ENCODE results near the gene SCGB1A1.

SCGB1A1 gene

GRCh38 chr11:62421996-62422395 is 3.2 kb downstream of the SCGB1A1 start:
- DNase-seq (ENCODE audit: low read depth), result no peak

- DNase-seq (ENCODE audit: low read depth), result no peak
These were observed 4.2 kb downstream of the SCGB1A1 start for GRCh38 chr11:62423012-62423411.

- DNase-seq (ENCODE audit: low read depth), result no peak
These were observed 8.9 kb downstream of the SCGB1A1 start for GRCh38 chr11:62427630-62428233.

- DNase-seq (ENCODE audit: low read depth), result no peak
These were observed 10.2 kb downstream of the SCGB1A1 start for GRCh38 chr11:62428871-62429560.

- DNase-seq (ENCODE audit: low read depth), result no peak
These were observed 11.6 kb downstream of the SCGB1A1 start for GRCh38 chr11:62430425-62430824.

GRCh38 chr11:62431171-62431901 is 12.5 kb downstream of the SCGB1A1 start:
- no peak for DNase-seq (ENCODE audit: low read depth)

GRCh38 chr11:62432695-62433094 is 13.9 kb downstream of the SCGB1A1 start:
- DNase-seq (ENCODE audit: low read depth), result no peak

- DNase-seq (ENCODE audit: low read depth), result no peak
These were observed 14.5 kb downstream of the SCGB1A1 start for GRCh38 chr11:62433141-62433903.

- DNase-seq (ENCODE audit: low read depth), result no peak
These were observed 15.1 kb downstream of the SCGB1A1 start for GRCh38 chr11:62433904-62434276.

GRCh38 chr11:62435846-62436660 is 17.2 kb downstream of the SCGB1A1 start:
- DNase-seq (ENCODE audit: low read depth), result no peak

GRCh38 chr11:62437616-62438015 is 18.8 kb downstream of the SCGB1A1 start:
- DNase-seq (ENCODE audit: low read depth), result no peak

GRCh38 chr11:62438641-62439040 is 19.8 kb downstream of the SCGB1A1 start:
- no peak for DNase-seq (ENCODE audit: low read depth)

- DNase-seq (ENCODE audit: low read depth), result no peak
These were observed 21.2 kb downstream of the SCGB1A1 start for GRCh38 chr11:62439785-62440602.

GRCh38 chr11:62443390-62444235 is 24.8 kb downstream of the SCGB1A1 start:
- no peak for DNase-seq (ENCODE audit: low read depth)

- no peak for DNase-seq (ENCODE audit: low read depth)
These were observed 25.5 kb downstream of the SCGB1A1 start for GRCh38 chr11:62444236-62444833.

GRCh38 chr11:62444835-62445234 is 26.0 kb downstream of the SCGB1A1 start:
- DNase-seq (ENCODE audit: low read depth), result no peak

GRCh38 chr11:62445314-62445740 is 26.5 kb downstream of the SCGB1A1 start:
- DNase-seq (ENCODE audit: low read depth), result no peak

- DNase-seq (ENCODE audit: low read depth), result no peak
These were observed 27.3 kb downstream of the SCGB1A1 start for GRCh38 chr11:62446091-62446490.

GRCh38 chr11:62449451-62449851 is 30.6 kb downstream of the SCGB1A1 start:
- no peak for DNase-seq (ENCODE audit: low read depth)
